ENCODE results near the gene PUSL1. TPM values are rescaled to one million over a fixed set of nuclear protein-coding genes. Genes with fewer than 3 reads are reported as not detected.
A peak's percentile ranks its signal among the peaks of the same experiment; 100 is the strongest.

Gene PUSL1
- total and polyA plus RNA-seq, 2 of the 4 experiments (the other 2 are of a cell fraction): 10.9 to 33.0 TPM

GRCh38 chr1:1348420-1349255 lies 40.2 kb downstream of the PUSL1 start:
- Histone ChIP-seq H3K27ac (ENCODE audit: insufficient read depth, low read length) (peak overlapping the region; percentile 71), H2BK20ac (ENCODE audit: low read depth, low read length) (no peak overlapping the region), H3K27me3 (ENCODE audit: control insufficient read depth, insufficient read depth, low read length) (no peaks in the 10 kb centered on the region), H3K14ac (replicated peaks; ENCODE audit: low read depth, low read length) (peak overlapping the region; percentile 79), H2BK5ac (ENCODE audit: low read depth, low read length, poor library complexity, severe bottlenecking) (peak overlapping the region; percentile 73), H4K5ac (ENCODE audit: low read depth, low read length) (peak overlapping the region; percentile 73), H3K4me1 (ENCODE audit: control insufficient read depth, insufficient read depth, low read length) (peaks cover 47% of the 10 kb centered on the region), H3K9me3 (ENCODE audit: control insufficient read depth, insufficient read depth, low read length) (no peaks in the 10 kb centered on the region), H3K36me3 (ENCODE audit: control insufficient read depth, insufficient read depth, low read length) (peaks cover 22% of the 10 kb centered on the region), H3K56ac (ENCODE audit: extremely low read depth, insufficient read depth, low read length) (peak overlapping the region; percentile 38; the same call in 1 of the 2 replicates), H3K79me1 (ENCODE audit: low read depth in 1 of 2, low read length in 2 of 2) (peaks cover 8 to 62% of the 10 kb centered on the region in 2 experiments; a peak in 3 of 4 replicates), H3K23ac (ENCODE audit: low read depth, low read length) (peak overlapping the region; percentile 58; the same call in 1 of the 2 replicates), H3K4me3 (ENCODE audit: insufficient read depth, low read depth, low read length) (peak overlapping the region; percentile 100), H4K20me1 (ENCODE audit: insufficient read depth, low read length) (peaks cover 68% of the 10 kb centered on the region), H3K4ac (ENCODE audit: low read depth, low read length) (peak overlapping the region; percentile 55), H2AK5ac (ENCODE audit: low read depth, low read length) (peak overlapping the region; percentile 78), H3K9ac (ENCODE audit: low read depth, low read length) (peak overlapping the region; percentile 85), H2AFZ (replicated peaks; ENCODE audit: low read length, poor library complexity) (peak overlapping the region; percentile 91), H3K9me1 (ENCODE audit: insufficient read depth, low read length) (0 out of 2 replicates have a peak, but pooled peaks cover 3% of the 10 kb centered on the region), H4K91ac (ENCODE audit: insufficient read depth, low read depth, low read length) (peak overlapping the region; percentile 55; the same call in 1 of the 2 replicates), H2AK9ac (replicated peaks; ENCODE audit: low read depth, low read length, poor library complexity) (peak overlapping the region; percentile 94), H3K4me2 (ENCODE audit: low read depth, low read length) (peak overlapping the region; percentile 95), H2BK15ac (ENCODE audit: low read depth, low read length) (no peak overlapping the region), H4K8ac (ENCODE audit: low read depth in 2 of 2, low read length in 2 of 2) (peak overlapping the region; percentile 24 to 58; a peak in 2 of 4 replicates), H2BK120ac (ENCODE audit: low read depth, low read length) (no peak overlapping the region), H3K18ac (ENCODE audit: low read depth, low read length) (peak overlapping the region; percentile 37; the same call in 1 of the 2 replicates)
- ATAC-seq (ENCODE audit: low read depth): peak; percentile 22
- WGBS, 2 experiments (ENCODE audit: extremely low coverage in 2 of 2, insufficient read length in 1 of 2): 1% methylated on average over 63 of the region's 109 CpGs; no CpG with 5 or more reads in 1 of the 2 experiments
- peak; percentile 46 for DNase-seq
- ChIA-PET CTCF (interaction anchor here (0.8 kb wide), 1 partner anchor 23 kb away, joined by 3 read pairs; no protein-coding TSS in a partner anchor), POLR2A (ENCODE audit: unreplicated experiment) (interaction anchor here (1.1 kb wide), 1 partner anchor 10 kb away, joined by 3 read pairs; no protein-coding TSS in a partner anchor)
- in situ Hi-C loops (cut with MboI; ENCODE audit: low sequenced_read_pairs) (no loop called here), intact Hi-C loops (cut with micrococcal nuclease) (loop anchor here (1.0 to 2.0 kb wide), 2 partner anchors 27 to 50 kb away; partner anchors contain the start of genes AURKAIP1 and CCNL2), dilution Hi-C loops (cut with HindIII; ENCODE audit: low sequenced_read_pairs, unreplicated experiment) (no loop called here)
- TF ChIP-seq FOS (IDR thresholded peaks at IDR 0.05; ENCODE audit: low read depth, low read length) (no peak), CEBPB (IDR thresholded peaks at IDR 0.05; ENCODE audit: low read depth, low read length) (no peak), MXI1 (IDR thresholded peaks at IDR 0.05; ENCODE audit: borderline replicate concordance, low read depth, low read length) (peak; percentile 59; the same call in 1 of the 2 replicates), ELK1 (IDR thresholded peaks at IDR 0.05; ENCODE audit: borderline replicate concordance, low read depth, low read length) (no peak), BHLHE40 (IDR thresholded peaks at IDR 0.05; ENCODE audit: low read depth, low read length) (0 out of 2 replicates have a peak, but pooled peaks have one; percentile 9)
- no TSS peak for BruUV-seq (replicated peaks)
